Stimulated activated CD8-positive, alpha-beta memory T cell treated with anti-CD3 and anti-CD28 coated beads, Interleukin-4, amount 100 ng/mL, for 1 hour (primary cell): ENCODE data around the gene MAN1B1.
"Not testable (repeated sequence)": the region's sequence is repeated elsewhere in the genome, so short reads cannot be mapped to it uniquely, and the experiment has no call there.

ENCODE experiments used
- DNase-seq, 2 donors: peaks; one replicate each; pipeline ENCODE4 v3.0.0-alpha.2; 2020; ENCODE audit warnings: low read depth in 2 of 2, low spot score in 1 of 2

Gene MAN1B1

DNA sequence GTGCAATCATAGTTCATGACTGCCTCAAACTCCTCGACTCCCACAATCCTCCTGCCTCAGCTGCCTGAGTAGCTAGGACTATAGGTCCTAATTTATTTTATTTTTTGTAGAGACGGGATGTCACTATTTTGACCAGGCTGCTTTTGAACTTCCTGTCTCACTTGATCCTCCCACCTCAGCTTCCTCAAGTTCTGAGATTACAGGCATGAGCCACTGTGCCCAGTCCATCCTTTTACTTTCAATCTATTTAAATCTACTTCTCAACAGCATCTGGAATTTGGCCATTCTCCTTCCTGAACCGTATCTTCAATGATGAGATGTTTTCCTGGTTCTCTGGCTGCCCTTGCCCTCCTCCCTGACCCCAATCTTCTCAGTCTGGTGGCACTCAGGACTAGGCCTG lies 40.0 kb downstream of the MAN1B1 start:
- no peak for DNase-seq

DNA sequence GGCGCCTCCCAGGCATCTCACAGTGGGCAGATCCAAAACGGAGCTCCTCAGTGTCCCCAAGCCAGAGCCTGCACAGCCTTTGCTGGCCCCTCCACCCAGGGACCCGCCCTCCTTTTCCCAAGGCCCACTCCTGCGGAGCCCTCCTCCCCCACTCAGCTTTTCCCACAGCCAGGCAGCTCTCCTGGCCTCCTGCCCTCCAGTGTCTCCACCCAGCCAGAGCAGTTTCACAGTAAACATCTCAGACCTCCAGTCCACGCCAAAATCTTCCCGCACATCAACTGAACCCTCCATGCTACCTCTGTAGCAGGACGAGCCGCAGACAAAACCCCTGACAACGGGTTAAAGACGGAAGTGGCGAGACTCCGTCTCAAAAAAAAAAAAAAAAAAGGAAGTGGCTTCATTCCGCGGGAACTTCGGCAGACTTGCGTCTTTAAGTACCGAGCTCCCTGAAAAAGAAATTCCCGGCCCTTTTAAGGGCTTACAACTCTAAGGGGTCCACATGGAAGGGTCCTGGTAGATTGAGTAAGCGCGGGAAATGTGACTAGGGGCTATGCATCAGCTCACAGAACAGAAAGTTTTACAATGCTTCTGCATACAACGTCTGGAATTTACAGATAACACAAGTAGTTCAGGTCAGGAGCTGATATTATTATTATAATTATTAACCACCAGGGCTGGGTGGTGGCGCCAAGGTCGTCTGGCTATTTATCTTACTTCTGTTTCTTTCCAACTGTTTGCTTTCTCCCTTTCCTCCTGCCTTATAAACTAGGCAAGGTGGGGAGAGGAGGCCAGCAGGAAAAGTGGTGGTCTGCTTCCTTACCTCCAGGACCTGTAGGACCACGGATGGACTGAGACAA lies 40.7 kb downstream of the MAN1B1 start:
- no peak for DNase-seq

DNA sequence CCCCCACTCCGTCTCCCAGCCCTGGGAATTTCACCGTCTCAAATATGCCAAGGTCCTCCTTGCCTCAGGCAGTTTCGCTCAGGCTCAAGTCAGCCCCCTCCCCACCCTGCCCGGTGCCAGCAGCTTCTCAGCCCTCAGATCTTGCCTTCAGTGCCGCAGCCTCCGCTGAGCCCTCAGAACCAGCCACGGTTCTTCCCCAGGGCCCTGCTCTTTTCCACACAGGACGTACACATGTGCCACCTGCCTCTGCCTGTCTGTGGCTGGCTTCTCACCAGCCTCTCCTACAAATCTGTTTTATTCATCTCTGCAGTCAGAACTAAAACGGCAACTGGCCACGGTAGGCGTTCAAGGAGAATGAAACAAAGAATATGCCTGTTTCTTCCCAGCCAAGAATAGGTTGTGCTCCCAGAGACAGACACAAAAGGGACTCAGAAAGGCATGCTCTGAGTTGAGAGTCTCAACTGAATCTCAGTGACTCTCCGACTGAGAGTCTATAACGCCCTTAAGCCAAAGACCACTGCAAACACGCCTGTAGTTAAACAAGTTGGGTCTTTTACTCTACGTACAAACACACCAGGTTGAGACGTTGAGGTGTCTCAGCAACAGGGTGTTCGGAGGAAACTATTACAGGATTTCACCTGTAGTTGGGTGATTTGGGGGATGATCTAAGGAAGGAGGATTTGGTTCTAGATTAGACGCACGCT lies 41.5 kb downstream of the MAN1B1 start:
- DNase-seq = no peak

DNA sequence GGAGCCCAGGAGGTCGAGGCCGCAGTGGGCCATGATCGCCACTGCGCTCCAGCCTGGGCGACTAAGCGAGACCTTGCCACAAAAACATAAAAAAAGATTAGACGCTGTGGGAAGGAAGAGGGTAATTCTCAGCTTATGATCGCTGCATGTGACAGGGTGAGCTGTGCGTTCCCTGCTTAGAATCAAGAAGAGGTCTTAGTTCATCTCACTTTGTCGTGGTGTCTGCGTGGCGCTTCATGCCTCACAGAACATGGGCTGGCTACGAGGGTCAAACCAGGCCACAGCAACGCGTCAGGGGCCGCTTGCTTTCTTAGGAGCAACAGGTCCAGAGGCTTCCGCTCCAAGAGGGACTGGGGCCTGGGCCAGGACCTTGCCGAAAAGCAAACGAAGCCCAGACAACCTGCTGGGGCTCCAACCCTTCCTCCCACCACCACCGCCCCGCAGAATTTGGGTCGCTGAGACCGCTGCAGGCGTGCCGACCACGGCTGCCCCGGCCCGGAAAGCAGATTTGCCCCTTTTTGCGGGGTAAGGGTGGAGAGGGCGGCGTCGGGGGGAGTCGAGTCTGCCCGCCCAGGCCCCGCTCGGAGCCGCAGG lies 42.2 kb downstream of the MAN1B1 start:
- DNase-seq = no peak

DNA sequence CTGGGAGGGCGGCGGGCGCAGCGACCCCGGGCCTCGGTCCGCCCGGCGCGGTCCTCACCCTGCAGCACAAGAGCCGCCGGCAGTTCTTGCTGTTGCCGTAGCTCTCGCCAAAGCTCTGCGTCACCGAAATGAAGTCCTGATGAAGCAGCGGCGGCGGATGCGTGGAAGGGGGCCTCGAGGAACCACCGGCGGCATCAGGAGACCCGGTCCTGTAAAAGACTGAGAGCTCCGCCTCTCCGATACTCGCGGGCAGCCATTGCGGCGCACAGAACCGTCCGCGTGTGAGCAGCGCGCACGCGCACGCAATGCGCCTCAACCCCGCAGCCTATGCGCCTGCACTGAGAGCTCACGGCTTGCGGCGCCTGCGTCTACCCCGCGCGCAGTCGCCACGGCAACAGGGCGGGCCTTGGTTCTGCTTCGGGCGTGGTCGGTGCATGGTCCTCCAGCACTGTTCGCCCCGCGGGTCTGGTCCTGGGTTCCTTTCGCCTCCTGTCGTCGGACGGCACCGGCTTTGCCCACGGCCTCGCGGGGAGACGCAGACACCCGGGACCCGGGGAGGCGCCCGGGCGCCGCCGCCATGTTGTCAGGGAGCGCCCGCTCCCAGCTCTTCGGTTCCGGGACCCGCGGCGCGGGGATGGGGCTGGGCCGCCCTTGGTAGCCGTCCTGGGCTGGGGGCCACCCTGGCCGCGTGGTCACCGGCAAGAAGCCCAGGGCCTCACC lies 42.8 kb downstream of the MAN1B1 start:
- peak; percentile 66 to 75 for DNase-seq

DNA sequence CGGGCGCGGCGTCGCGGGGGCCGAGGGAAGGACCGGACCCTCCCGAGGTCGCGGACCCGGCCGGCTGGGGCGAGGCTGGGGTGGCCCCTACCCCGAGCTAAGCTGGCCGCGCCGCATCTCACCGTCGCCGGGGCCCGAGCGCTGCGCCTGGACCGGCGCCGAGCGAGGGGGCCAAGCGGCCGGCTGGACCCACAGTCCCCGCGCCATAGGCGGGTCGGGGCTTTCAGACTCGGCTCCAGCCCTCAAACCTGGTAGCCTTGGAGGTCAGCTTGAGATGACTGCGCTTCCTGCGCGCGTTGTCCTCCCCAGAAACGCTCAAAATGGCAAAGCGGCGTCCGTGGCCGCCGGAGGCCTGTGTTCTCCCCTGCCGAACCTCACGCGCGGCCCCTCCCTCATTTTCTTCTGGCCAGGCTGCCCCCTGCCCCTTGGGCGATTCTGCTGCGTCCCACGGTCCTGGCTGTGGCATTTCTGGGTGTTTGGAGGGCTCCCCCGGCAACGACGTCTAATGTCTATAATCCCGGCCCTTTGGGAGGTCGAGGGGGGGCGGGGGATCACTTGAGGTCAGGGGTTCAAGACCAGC lies 43.5 kb downstream of the MAN1B1 start:
- DNase-seq = no peak

DNA sequence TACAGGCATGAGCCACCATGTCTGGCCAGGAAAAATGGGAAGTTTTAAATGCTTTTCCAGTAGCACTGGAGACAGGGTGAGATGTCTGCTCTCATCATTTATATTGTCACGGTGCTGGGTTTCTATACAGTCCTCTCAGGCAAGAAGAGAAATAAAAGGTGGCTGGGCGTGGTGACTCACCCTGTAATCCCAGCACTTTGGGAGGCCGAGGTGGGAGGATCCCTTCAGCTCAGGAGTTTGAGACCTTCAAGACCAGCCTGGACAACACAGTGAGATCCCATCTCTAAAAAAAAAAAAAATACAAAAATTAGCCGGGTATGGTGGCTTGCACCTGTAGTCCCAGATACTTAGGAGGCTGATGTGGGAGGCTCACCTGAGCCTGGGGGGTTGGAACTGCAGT lies 47.4 kb downstream of the MAN1B1 start:
- DNase-seq = no peak

DNA sequence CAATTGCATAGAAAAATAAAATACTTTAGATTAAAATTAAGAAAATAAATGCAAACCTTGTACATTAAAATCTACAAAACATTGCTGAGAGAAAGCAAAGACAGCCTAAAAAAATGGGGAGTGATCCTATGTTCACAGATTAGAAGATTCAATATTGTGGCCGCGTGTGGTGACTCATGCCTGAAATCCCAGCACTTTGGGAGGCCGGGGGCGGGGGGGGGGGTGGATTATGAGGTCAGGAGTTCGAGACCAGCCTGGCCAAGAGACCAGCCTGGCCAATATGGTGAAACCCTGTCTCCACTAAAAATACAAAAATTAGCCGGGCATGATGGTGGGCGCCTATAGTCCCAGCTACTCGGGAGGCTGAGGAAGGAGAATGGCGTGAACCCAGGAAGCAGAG lies 48.4 kb downstream of the MAN1B1 start:
- not testable (repeated sequence) for DNase-seq

DNA sequence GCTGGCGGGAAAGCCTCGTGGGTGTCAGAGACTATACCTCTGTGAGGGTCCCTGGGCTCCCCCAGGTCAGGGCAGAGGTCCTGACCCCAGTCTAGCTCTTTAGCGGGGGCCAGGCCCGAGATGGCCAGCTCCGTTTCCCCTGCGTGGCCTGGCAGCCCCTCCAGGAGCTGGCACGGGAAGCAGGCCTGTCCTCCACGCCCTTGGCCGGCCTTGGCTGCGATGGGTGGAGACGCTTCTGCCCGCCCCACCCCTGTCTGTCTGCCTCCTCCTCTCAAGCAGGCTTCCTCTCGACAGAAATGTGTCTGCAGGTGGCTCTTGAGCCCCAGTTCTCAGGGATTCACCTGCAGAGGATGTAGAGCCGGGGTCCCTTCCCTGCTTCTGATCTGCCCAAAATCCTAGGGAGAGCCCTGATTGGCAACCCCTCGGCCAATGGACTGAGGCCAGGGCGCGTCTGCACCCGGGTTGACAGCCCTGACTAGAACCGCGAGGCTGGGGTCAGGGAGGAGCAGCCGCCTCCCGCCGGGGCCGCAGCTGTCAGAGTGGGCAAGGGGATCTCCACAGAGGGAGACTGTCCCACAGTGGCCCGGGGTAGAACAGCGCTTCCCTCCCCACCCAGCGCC lies 49.6 kb downstream of the MAN1B1 start:
- no peak for DNase-seq

DNA sequence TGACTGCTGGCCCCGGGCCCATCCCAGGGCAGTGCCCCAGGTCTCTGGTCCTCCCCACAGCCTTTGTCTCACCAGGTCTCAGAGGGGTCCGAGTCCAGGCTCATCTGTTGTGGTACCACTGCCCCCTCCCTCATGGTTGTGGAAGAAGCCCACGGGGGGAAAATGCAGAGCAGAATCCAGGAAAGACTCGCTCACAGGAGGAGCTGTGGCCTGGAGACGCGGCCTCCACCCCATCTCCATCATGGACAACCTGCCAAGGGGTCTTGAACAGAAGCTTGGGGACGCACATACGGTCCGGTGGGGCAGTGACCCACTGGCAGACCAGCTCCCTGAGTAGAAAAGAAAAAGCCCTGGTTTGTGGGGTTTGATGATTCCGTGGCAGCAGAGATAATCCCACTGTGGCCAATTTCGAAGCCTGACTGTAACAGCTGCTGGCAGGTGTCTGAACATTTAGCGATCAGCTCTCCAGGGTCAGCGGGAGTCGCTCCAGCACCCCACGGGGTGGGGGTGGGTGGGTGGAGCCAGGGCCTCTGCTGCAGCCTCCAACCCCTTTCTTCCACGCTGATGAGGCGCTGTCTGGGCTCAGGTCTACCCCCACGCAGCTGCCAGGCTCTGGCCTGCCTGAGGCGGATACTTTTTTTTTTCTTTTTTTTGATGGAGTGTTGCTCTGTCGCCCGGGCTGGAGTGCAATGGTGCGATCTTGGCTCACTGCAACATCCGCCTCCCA lies 50.3 kb downstream of the MAN1B1 start:
- DNase-seq = no peak

DNA sequence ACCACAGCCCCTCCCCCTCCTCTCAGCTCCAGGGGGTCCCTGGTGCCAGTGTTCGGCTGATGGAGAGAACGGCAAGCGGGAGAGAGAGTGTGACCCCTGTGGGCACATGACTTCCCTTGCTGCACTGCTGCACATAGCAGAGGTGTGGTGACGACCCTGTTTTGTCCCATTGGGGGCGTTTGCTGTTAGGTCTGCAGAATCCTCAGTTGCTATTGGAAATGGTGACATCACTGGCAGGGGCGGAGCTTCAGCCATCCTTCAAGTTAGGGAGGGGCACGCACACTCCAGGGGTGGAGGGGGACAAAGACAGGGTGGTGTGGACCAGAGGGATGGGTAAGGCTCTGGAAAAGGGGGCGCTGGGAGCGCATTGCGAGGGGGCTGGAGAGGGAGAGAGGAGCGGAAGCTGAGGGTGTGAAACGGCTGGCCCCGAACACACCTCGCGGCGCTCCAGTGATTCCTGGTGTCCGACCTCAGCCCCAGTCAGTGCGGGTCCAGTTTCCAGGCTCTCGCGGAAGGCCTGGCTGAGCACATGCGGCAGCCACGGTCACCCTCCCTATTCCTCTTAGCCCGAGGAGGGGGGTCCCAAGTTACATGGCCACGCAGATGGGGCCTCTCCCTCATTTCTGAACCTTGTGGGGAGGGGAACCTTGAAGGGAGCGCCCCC lies 51.4 kb downstream of the MAN1B1 start:
- DNase-seq = no peak

DNA sequence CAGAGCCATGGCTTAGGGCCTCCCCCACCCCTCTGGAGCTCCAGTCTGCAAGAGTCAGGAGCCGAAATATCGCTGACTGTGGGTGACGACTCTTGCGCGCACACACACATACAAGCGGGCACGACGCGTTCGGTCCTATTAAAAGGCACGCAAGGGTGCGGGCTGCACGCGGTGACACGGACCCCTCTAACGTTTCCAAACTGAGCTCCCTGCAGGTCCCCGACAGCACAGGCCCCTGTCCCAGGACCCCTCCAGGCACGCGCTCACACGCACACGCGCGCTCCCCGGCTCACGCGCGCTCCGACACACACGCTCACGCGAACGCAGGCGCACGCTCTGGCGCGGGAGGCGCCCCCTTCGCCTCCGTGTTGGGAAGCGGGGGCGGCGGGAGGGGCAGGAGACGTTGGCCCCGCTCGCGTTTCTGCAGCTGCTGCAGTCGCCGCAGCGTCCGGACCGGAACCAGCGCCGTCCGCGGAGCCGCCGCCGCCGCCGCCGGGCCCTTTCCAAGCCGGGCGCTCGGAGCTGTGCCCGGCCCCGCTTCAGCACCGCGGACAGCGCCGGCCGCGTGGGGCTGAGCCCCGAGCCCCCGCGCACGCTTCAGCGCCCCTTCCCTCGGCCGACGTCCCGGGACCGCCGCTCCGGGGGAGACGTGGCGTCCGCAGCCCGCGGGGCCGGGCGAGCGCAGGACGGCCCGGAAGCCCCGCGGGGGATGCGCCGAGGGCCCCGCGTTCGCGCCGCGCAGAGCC lies 52.1 kb downstream of the MAN1B1 start, which contains the start of gene GRIN1:
Gene GRIN1, plus strand, starts transcription at position 433 of the 746 bp plus-strand sequence. CDS start 333 bp downstream, outside the sequence.
- DNase-seq = no peak

DNA sequence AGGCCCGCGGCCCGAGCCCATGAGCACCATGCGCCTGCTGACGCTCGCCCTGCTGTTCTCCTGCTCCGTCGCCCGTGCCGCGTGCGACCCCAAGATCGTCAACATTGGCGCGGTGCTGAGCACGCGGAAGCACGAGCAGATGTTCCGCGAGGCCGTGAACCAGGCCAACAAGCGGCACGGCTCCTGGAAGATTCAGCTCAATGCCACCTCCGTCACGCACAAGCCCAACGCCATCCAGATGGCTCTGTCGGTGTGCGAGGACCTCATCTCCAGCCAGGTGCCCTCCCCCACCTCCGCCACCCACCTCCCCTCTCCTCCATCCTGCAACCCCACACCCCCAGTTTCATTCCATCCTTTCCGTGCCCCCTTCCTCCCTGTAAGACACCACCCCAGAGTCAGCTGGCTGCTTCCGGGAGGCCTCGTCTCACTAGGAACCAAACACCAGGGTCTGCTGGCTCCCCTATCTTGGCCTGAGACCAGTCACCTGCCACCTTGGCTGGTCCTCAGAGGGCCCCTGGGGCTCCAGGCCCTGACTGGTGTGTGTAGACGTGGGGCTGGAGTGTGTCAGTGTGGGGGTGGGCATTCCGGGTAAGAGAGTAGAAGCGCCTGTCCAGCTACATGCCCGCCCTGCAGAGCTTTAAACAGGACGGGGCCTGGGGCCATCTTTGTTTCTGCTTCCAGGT lies 52.8 kb downstream of the MAN1B1 start:
- DNase-seq = no peak

DNA sequence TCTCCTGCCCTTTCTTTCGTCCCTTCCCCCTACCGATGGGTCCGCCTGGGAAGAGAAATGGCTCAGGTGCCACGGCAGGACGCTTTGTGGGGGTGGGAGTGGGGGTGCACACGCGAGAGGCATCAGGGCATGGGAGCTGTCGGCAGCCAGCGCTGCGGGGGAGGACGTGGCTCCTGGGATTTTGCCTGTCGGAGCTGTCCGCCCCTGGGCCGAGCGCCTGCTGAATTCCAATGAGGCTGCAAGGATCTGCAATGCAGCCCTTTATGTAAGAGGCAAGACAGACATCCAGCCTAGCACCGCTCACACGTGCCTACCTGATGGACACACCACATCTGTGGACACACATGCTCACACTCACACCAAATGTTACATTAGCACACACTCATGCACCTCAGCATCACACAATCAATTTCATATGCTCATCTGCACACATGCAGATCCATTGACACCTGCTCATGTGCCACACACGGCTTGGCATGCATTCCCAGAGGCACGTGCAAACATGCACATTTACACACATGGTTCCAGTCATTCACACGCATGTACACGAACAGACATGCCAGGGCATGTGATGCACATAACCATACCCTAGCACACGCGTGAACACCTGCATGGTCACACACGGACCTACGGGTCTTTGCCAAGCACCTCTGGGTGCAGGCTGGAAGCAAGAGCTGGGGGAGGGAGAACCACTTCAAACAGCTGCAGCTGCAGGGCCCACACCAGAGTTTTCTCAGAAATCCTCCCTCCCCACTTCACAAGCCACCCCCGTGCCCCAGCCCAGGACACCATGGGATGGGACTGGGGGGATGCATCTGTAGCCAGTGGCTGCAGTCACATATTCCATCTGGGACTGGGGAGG lies 53.6 kb downstream of the MAN1B1 start:
- DNase-seq = no peak

DNA sequence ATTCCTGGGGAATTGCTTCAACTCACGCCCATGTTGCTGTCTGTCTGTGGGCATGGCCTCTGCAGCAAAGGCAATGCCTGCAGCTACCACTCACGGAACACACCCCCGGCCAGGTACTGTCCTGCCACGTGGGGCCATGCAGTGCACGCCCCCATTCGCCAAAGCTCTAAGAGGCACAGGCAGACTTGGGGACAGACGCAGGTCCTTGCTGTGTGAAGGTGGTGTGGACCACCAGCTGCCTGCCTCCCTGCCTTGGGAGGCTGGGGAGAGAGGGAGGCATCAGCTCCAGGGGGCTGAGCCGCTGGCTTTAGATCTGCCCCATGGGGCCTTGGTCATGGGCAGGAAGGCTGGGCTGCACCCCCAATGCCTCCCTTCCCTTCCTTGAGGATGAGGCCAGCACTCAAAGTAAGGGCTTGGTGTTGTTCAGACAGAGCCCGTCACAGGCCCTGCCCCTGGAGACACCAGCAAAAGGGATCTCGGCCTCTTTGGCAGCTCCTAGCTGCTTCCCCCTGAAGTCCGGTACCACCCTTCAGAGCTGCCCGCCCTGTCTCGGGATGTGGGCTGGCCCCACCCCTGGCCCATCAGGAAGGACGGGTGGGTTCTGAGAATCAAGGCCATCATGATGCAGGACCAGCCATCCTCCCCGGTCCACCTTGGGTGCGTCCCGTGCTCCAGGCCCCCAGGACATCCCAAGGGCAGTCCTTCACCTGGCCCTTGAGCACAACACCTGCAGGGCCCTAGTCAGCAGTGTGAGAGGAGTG lies 54.4 kb downstream of the MAN1B1 start:
- no peak for DNase-seq
